ENCODE results near the gene C1S. TPM values are rescaled to one million over a fixed set of nuclear protein-coding genes. Genes with fewer than 3 reads are reported as not detected.
"Not testable (repeated sequence)": the region's sequence is repeated elsewhere in the genome, so short reads cannot be mapped to it uniquely, and the experiment has no call there.

Gene C1S
- polyA plus RNA-seq = 80.5 TPM
- long read RNA-seq, donor 1, transcript C1S-201 (12 exons, 2,972 nt) = major isoform, 8 of 44 reads
- long read RNA-seq, donor 1, partial matches to known transcripts = 31 of 44 reads
- long read RNA-seq, donor 1, other reads (novel, unspliced or antisense) = 0 of 44 reads
- long read RNA-seq, donor 2, transcript C1S-201 (12 exons, 2,972 nt) = major isoform, 20 of 127 reads
- long read RNA-seq, donor 2, partial matches to known transcripts = 99 of 127 reads
- long read RNA-seq, donor 2, other reads (novel, unspliced or antisense) = 0 of 127 reads
- long read RNA-seq, donor 3 = 0 reads
- long read RNA-seq, donor 4, partial matches to known transcripts = 0 of 3 reads
- long read RNA-seq, donor 4, other reads (novel, unspliced or antisense) = 0 of 3 reads
- long read RNA-seq, donor 5, transcript C1S-201 (12 exons, 2,972 nt) = major isoform, 13 of 74 reads
- long read RNA-seq, donor 5, partial matches to known transcripts = 58 of 74 reads
- long read RNA-seq, donor 5, other reads (novel, unspliced or antisense) = 0 of 74 reads
- long read RNA-seq, donor 6, transcript C1S-201 (12 exons, 2,972 nt) = major isoform, 19 of 163 reads
- long read RNA-seq, donor 6, transcript C1S-202 (12 exons, 2,635 nt) = minor isoform, 5 of 163 reads
- long read RNA-seq, donor 6, partial matches to known transcripts = 90 of 163 reads
- long read RNA-seq, donor 6, other reads (novel, unspliced or antisense) = 42 of 163 reads
- long read RNA-seq, donor 7, transcript C1S-201 (12 exons, 2,972 nt) = major isoform, 8 of 47 reads
- long read RNA-seq, donor 7, partial matches to known transcripts = 36 of 47 reads
- long read RNA-seq, donor 7, other reads (novel, unspliced or antisense) = 0 of 47 reads
- long read RNA-seq, donor 8, transcript C1S-202 (12 exons, 2,635 nt) = minor isoform, 8 of 43 reads
- long read RNA-seq, donor 8, transcript C1S-201 (12 exons, 2,972 nt) = major isoform, 15 of 43 reads
- long read RNA-seq, donor 8, partial matches to known transcripts = 16 of 43 reads
- long read RNA-seq, donor 8, other reads (novel, unspliced or antisense) = 0 of 43 reads
- long read RNA-seq, donor 9, transcript C1S-201 (12 exons, 2,972 nt) = major isoform, 11 of 75 reads
- long read RNA-seq, donor 9, partial matches to known transcripts = 59 of 75 reads
- long read RNA-seq, donor 9, other reads (novel, unspliced or antisense) = 0 of 75 reads
- long read RNA-seq, donor 10, transcript C1S-201 (12 exons, 2,972 nt) = major isoform, 16 of 62 reads
- long read RNA-seq, donor 10, partial matches to known transcripts = 42 of 62 reads
- long read RNA-seq, donor 10, other reads (novel, unspliced or antisense) = 0 of 62 reads
- long read RNA-seq, donor 11, transcript C1S-201 (12 exons, 2,972 nt) = major isoform, 16 of 99 reads
- long read RNA-seq, donor 11, transcript C1S-202 (12 exons, 2,635 nt) = minor isoform, 6 of 99 reads
- long read RNA-seq, donor 11, partial matches to known transcripts = 53 of 99 reads
- long read RNA-seq, donor 11, other reads (novel, unspliced or antisense) = 23 of 99 reads

DNA sequence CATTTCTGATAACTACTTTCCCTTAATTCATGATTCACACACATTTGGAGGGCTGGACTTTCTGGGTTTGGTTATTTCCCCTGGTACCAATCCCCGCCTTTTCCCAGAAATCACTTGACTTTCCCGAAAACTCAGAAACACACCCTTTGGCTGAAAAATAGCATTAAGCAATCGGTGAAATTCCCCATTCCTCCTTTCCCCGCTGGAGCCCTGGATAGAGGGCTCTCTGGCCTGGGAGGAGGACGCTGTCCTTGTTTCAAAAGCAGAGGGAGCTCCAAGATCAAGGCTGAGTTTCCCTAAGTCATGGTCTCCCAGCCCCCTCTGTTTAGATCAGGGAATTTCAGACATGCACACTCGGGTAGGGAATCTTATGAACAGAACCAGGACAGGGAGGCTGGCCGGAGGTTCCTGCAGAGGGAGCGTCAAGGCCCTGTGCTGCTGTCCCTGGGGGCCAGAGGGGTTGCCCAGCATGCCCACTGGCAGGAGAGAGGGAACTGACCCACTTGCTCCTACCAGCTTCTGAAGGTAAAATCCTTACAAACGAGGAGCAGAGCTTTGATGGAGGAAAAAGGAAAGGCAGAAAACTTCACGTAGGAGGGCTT lies at the start of gene C1S:
Gene C1S, plus strand, starts transcription at position 366 of the 602 bp plus-strand sequence. CDS start 1,195 bp downstream, outside the sequence.
- Histone ChIP-seq H3K27me3 (ENCODE audit: control insufficient read depth, insufficient read depth, low read length) (no peaks in the 10 kb centered on the region), H3K4me1 (ENCODE audit: control insufficient read depth, insufficient read depth, low read length) (no peaks in the 10 kb centered on the region), H3K9me3 (ENCODE audit: control insufficient read depth, low read depth, low read length) (no peaks in the 10 kb centered on the region), H3K36me3 (ENCODE audit: control insufficient read depth, insufficient read depth, low read length) (no peaks in the 10 kb centered on the region), H3K27ac (ENCODE audit: low read length) (peak within 1 kb of the TSS; percentile 3), H3K4me3 (ENCODE audit: low read length) (peak within 1 kb of the TSS; percentile 26)
- WGBS (ENCODE audit: insufficient coverage, low lambda C conversion rate) = 100% methylated on average over 1 of the region's 10 CpGs
- DNase-seq = peak; percentile 68 to 72

GRCh38 chr12:7011398-7011797 lies 49.1 kb upstream of the C1S start:
- H3K27ac ChIP-seq (ENCODE audit: low read length); H3K4me3 ChIP-seq (ENCODE audit: low read length); H3K9me3 ChIP-seq (ENCODE audit: control insufficient read depth, low read depth, low read length); DNase-seq; H3K27me3 ChIP-seq (ENCODE audit: control insufficient read depth, insufficient read depth, low read length): not testable (repeated sequence)
- H3K36me3 ChIP-seq (ENCODE audit: control insufficient read depth, insufficient read depth, low read length) = peaks cover 14% of the 10 kb centered on the region
- peaks cover 24% of the 10 kb centered on the region for H3K4me1 ChIP-seq (ENCODE audit: control insufficient read depth, insufficient read depth, low read length)
- no CpG with 5 or more reads among the region's 4 CpGs for WGBS (ENCODE audit: insufficient coverage, low lambda C conversion rate)

- Histone ChIP-seq H3K4me3 (ENCODE audit: low read length) (no peak overlapping the region), H3K36me3 (ENCODE audit: control insufficient read depth, insufficient read depth, low read length) (peaks cover 14% of the 10 kb centered on the region), H3K9me3 (ENCODE audit: control insufficient read depth, low read depth, low read length) (no peaks in the 10 kb centered on the region), H3K4me1 (ENCODE audit: control insufficient read depth, insufficient read depth, low read length) (peaks cover 26% of the 10 kb centered on the region), H3K27me3 (ENCODE audit: control insufficient read depth, insufficient read depth, low read length) (no peaks in the 10 kb centered on the region), H3K27ac (ENCODE audit: low read length) (peak overlapping the region; percentile 72)
- DNase-seq = peak; percentile 26 to 38
- no CpG with 5 or more reads among the region's 4 CpGs for WGBS (ENCODE audit: insufficient coverage, low lambda C conversion rate)
These were observed 48.4 kb upstream of the C1S start for GRCh38 chr12:7012024-7012607.

- peaks cover 26% of the 10 kb centered on the region for H3K4me1 ChIP-seq (ENCODE audit: control insufficient read depth, insufficient read depth, low read length)
- H3K36me3 ChIP-seq (ENCODE audit: control insufficient read depth, insufficient read depth, low read length) = peaks cover 14% of the 10 kb centered on the region
- H3K27me3 ChIP-seq (ENCODE audit: control insufficient read depth, insufficient read depth, low read length) = no peaks in the 10 kb centered on the region
- H3K27ac ChIP-seq (ENCODE audit: low read length) = no peak overlapping the region
- H3K9me3 ChIP-seq (ENCODE audit: control insufficient read depth, low read depth, low read length) = no peaks in the 10 kb centered on the region
- no CpG with 5 or more reads among the region's 3 CpGs for WGBS (ENCODE audit: insufficient coverage, low lambda C conversion rate)
- no peak for DNase-seq
- no peak overlapping the region for H3K4me3 ChIP-seq (ENCODE audit: low read length)
These were observed 47.4 kb upstream of the C1S start for GRCh38 chr12:7013101-7013500.

DNA sequence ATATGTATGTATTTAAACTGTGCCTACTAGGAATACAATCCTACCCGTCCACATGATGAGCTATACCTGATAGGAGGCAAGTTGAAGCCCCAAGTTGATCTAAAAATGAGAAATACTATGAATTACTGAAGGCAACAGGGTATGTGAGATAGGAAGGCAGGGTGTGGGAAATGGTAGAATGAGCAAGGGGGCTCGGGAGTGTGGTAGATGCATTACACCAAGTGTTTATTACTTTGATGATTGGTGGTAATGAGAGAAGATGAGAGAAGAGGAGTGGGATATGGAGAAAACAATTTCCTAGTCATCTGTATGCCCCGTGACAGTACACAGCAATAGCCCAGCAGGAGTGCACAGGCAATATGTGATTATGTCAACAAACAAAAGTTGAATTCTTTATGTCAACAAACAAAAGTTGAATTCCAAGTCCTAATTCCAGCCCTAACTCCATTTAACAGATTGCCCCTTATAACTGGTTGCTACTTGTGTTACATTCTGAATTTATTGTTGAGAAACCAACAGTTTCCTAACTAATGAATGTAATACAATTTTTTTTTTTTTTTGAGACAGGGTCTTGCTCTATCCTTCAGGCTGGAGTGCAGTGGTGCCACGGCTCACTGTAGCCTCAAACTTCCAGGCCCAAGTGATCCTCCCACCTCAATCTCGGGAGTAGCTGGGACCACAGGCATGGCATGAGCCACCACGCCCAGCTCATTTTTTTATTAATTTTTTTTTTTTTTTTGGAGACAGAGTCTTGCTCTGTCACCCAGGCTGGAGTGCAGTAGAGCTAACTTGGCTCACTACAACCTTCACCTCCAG lies 44.8 kb upstream of the C1S start:
- H3K36me3 ChIP-seq (ENCODE audit: control insufficient read depth, insufficient read depth, low read length) = peaks cover 11% of the 10 kb centered on the region
- no peak for DNase-seq
- no peaks in the 10 kb centered on the region for H3K9me3 ChIP-seq (ENCODE audit: control insufficient read depth, low read depth, low read length)
- no peaks in the 10 kb centered on the region for H3K27me3 ChIP-seq (ENCODE audit: control insufficient read depth, insufficient read depth, low read length)
- no CpG with 5 or more reads among the region's 6 CpGs for WGBS (ENCODE audit: insufficient coverage, low lambda C conversion rate)
- no peak overlapping the region for H3K27ac ChIP-seq (ENCODE audit: low read length)
- no peak overlapping the region for H3K4me3 ChIP-seq (ENCODE audit: low read length)
- H3K4me1 ChIP-seq (ENCODE audit: control insufficient read depth, insufficient read depth, low read length) = peaks cover 32% of the 10 kb centered on the region

GRCh38 chr12:7016958-7017571 lies 43.5 kb upstream of the C1S start:
- Histone ChIP-seq H3K4me1 (ENCODE audit: control insufficient read depth, insufficient read depth, low read length) (peaks cover 29% of the 10 kb centered on the region), H3K27ac (ENCODE audit: low read length) (peak overlapping the region; percentile 92), H3K9me3 (ENCODE audit: control insufficient read depth, low read depth, low read length) (no peaks in the 10 kb centered on the region), H3K36me3 (ENCODE audit: control insufficient read depth, insufficient read depth, low read length) (peaks cover 4% of the 10 kb centered on the region), H3K27me3 (ENCODE audit: control insufficient read depth, insufficient read depth, low read length) (no peaks in the 10 kb centered on the region), H3K4me3 (ENCODE audit: low read length) (peak overlapping the region; percentile 93)
- DNase-seq = peak in 1 of 2 donors; percentile 26
- WGBS (ENCODE audit: insufficient coverage, low lambda C conversion rate) = no CpG with 5 or more reads among the region's 6 CpGs

GRCh38 chr12:7017870-7018349 lies 42.6 kb upstream of the C1S start:
- Histone ChIP-seq H3K27ac (ENCODE audit: low read length) (peak overlapping the region; percentile 92), H3K4me1 (ENCODE audit: control insufficient read depth, insufficient read depth, low read length) (peaks cover 21% of the 10 kb centered on the region), H3K9me3 (ENCODE audit: control insufficient read depth, low read depth, low read length) (no peaks in the 10 kb centered on the region), H3K27me3 (ENCODE audit: control insufficient read depth, insufficient read depth, low read length) (no peaks in the 10 kb centered on the region), H3K36me3 (ENCODE audit: control insufficient read depth, insufficient read depth, low read length) (peaks cover 3% of the 10 kb centered on the region), H3K4me3 (ENCODE audit: low read length) (peak overlapping the region; percentile 93)
- WGBS (ENCODE audit: insufficient coverage, low lambda C conversion rate) = no CpG with 5 or more reads among the region's 25 CpGs
- peak in 1 of 2 donors; percentile 10 for DNase-seq

DNA sequence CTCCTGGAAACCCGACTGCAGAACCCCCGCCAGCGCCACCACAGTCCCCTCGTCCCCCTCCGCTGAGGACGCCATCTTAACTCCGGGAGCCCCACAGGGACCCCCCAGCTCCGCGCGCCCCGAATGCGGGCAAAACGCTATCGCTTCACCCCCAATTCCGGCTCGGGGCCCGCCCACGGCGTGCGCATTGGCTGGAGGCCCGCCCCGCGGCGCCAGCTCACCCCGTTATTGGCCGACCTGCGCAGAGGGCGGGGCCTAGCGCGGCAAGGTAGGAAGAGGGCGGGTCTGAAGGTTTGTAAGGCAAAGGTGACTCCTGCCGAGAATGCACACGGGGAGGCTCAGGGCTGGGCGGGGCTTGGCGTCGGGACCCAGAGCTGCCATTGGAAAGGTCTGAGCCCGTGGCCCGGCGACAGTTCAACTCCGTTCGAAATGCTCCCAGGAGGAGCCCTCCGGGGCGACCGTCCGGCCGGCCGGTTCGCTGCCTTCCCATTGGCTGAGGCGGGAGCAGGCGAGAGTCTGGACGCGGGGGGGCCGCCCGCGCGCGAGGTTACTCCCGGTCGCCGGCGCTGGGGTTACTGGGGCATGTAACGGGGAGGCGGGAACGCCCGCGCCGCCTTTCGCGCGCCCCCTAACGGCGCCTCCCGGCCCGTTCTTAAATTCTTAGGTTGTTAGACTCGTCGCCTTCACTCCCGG lies 42.0 kb upstream of the C1S start, which contains the start of gene LPCAT3:
Gene LPCAT3, minus strand, starts transcription at position 127 of the 693 bp plus-strand sequence. Its CDS starts 52 bp downstream, at position 75.
- Histone ChIP-seq H3K9me3 (ENCODE audit: control insufficient read depth, low read depth, low read length) (no peaks in the 10 kb centered on the region), H3K36me3 (ENCODE audit: control insufficient read depth, insufficient read depth, low read length) (peaks cover 3% of the 10 kb centered on the region), H3K4me1 (ENCODE audit: control insufficient read depth, insufficient read depth, low read length) (peaks cover 20% of the 10 kb centered on the region), H3K4me3 (ENCODE audit: low read length) (peak within 1 kb of the TSS; percentile 93), H3K27me3 (ENCODE audit: control insufficient read depth, insufficient read depth, low read length) (no peaks in the 10 kb centered on the region), H3K27ac (ENCODE audit: low read length) (peak within 1 kb of the TSS; percentile 92)
- WGBS (ENCODE audit: insufficient coverage, low lambda C conversion rate) = no CpG with 5 or more reads among the region's 77 CpGs
- DNase-seq = peak; percentile 97 to 99

All from large intestine (tissue), 12 donors.